HEK293T (cell line): Measurements from ENCODE around the gene RING1.

Source experiments
- CTCF ChIA-PET: fragments of 350-600 bp; formaldehyde crosslinking; extraction: SDS; loops from one replicate; lab custom pipeline; 2021; ENCODE audit warnings: antibody characterized with exemption, inconsistent platforms; lab: Yijun Ruan, JAX
- POLR2A ChIA-PET: fragments of 350-600 bp; formaldehyde crosslinking; extraction: SDS; loops from one replicate; lab custom pipeline; 2020; ENCODE audit warnings: antibody characterized with exemption, inconsistent platforms; lab: Yijun Ruan, JAX
- DNase-seq: peaks from one replicate; pipeline ENCODE4 v3.0.0; 2012; ENCODE audit warnings: mixed read lengths; ENCODE audit errors: extremely low spot score
- ARNT ChIP-seq: fragments of 450-650 bp; IDR thresholded peaks from 2 replicates; pipeline ENCODE4 v1.6.1; 2017; ENCODE audit warnings: mild to moderate bottlenecking
- BHLHE40 ChIP-seq: fragments of 450-650 bp; IDR thresholded peaks from 2 replicates; pipeline ENCODE4 v1.6.1; 2016; ENCODE audit warnings: mild to moderate bottlenecking, moderate library complexity, borderline replicate concordance
- CTBP1 ChIP-seq: fragments of 450-650 bp; IDR thresholded peaks from 2 replicates; pipeline ENCODE4 v1.6.1; 2016; ENCODE audit warnings: borderline replicate concordance
- ELF4 ChIP-seq: fragments of 450-650 bp; IDR thresholded peaks from 2 replicates; pipeline ENCODE4 v1.6.1; 2017; ENCODE audit warnings: antibody characterized with exemption
- FOXA1 ChIP-seq: fragments of 450-650 bp; IDR thresholded peaks from 2 replicates; pipeline ENCODE4 v1.6.1; 2016; ENCODE audit warnings: mild to moderate bottlenecking
- FOXK2 ChIP-seq: fragments of 450-650 bp; IDR thresholded peaks from 2 replicates; pipeline ENCODE4 v1.6.1; 2016; ENCODE audit warnings: mild to moderate bottlenecking
- FOXM1 ChIP-seq: fragments of 450-650 bp; IDR thresholded peaks from 2 replicates; pipeline ENCODE4 v1.6.1; 2017; ENCODE audit warnings: mild to moderate bottlenecking, borderline replicate concordance
- HDGF ChIP-seq: fragments of 450-650 bp; IDR thresholded peaks from 2 replicates; pipeline ENCODE4 v1.6.1; 2017; ENCODE audit warnings: antibody characterized with exemption, borderline replicate concordance
- L3MBTL2 ChIP-seq: fragments of 450-650 bp; conservative IDR thresholded peaks from 2 replicates; pipeline ENCODE4 v1.6.1; 2016; ENCODE audit warnings: mild to moderate bottlenecking
- LEF1 ChIP-seq: fragments of 450-650 bp; IDR thresholded peaks from 2 replicates; pipeline ENCODE4 v1.6.1; 2017; ENCODE audit warnings: mild to moderate bottlenecking, borderline replicate concordance
- NFRKB ChIP-seq: fragments of 450-650 bp; IDR thresholded peaks from 2 replicates; pipeline ENCODE4 v1.6.1; 2016; ENCODE audit warnings: mild to moderate bottlenecking, moderate library complexity
- PKNOX1 ChIP-seq: fragments of 450-650 bp; IDR thresholded peaks from 2 replicates; pipeline ENCODE4 v1.6.1; 2016
- SP1 ChIP-seq: fragments of 450-650 bp; IDR thresholded peaks from 2 replicates; pipeline ENCODE4 v1.6.1; 2017
- SUZ12 ChIP-seq: fragments of 450-650 bp; IDR thresholded peaks from 2 replicates; pipeline ENCODE4 v1.6.1; 2016; ENCODE audit warnings: mild to moderate bottlenecking
- TARDBP ChIP-seq: fragments of 450-650 bp; IDR thresholded peaks from 2 replicates; pipeline ENCODE4 v1.6.1; 2016
- ZNF384 ChIP-seq: fragments of 450-650 bp; IDR thresholded peaks from 2 replicates; pipeline ENCODE4 v1.6.1; 2016

Gene RING1

GRCh38 chr6:33167374-33168283, 40.7 kb upstream of the RING1 start:
- DNase-seq = no peak
- ChIA-PET POLR2A (interaction anchor here (1.2 kb wide), 1 partner anchor 41 kb away, joined by 6 read pairs; the partner anchor contains the start of gene RING1), CTCF (no interaction called here)
- no peak for TF ChIP-seq FOXM1
- TF ChIP-seq LEF1 = no peak
- TF ChIP-seq FOXK2 = no peak
- no peak for TF ChIP-seq ZNF384
- TF ChIP-seq FOXA1 = no peak
- no peak for TF ChIP-seq CTBP1

- TF ChIP-seq SP1 (no peak), TARDBP (no peak), PKNOX1 (no peak), SUZ12 (no peak), L3MBTL2 (no peak), FOXM1 (no peak), FOXK2 (no peak), FOXA1 (no peak), LEF1 (no peak), ZNF384 (no peak), HDGF (no peak), NFRKB (no peak), ELF4 (no peak), CTBP1 (no peak), BHLHE40 (no peak), ARNT (no peak)
- ChIA-PET POLR2A (no interaction called here), CTCF (no interaction called here)
- no peak for DNase-seq
These were observed 40.1 kb upstream of the RING1 start for GRCh38 chr6:33168284-33168601.

GRCh38 chr6:33168639-33169038, 39.7 kb upstream of the RING1 start:
- no peak for DNase-seq
- CTCF ChIA-PET = no interaction called here
- TF ChIP-seq HDGF (no peak), LEF1 (no peak), ZNF384 (no peak), FOXK2 (no peak), FOXA1 (no peak), TARDBP (no peak)
- POLR2A ChIA-PET = no interaction called here

GRCh38 chr6:33169291-33170175, 38.8 kb upstream of the RING1 start:
- ChIA-PET CTCF (no interaction called here), POLR2A (no interaction called here)
- no peak for TF ChIP-seq FOXA1
- no peak for TF ChIP-seq ZNF384
- TF ChIP-seq SUZ12 = no peak
- TF ChIP-seq BHLHE40 = no peak
- TF ChIP-seq NFRKB = no peak
- no peak for TF ChIP-seq SP1
- TF ChIP-seq FOXM1 = no peak
- no peak for TF ChIP-seq PKNOX1
- TF ChIP-seq TARDBP = no peak
- no peak for TF ChIP-seq ELF4
- TF ChIP-seq CTBP1 = no peak
- TF ChIP-seq ARNT = no peak
- TF ChIP-seq FOXK2 = no peak
- TF ChIP-seq HDGF = no peak
- no peak for TF ChIP-seq L3MBTL2
- no peak for TF ChIP-seq LEF1
- DNase-seq = no peak

- ChIA-PET CTCF (no interaction called here), POLR2A (interaction anchor here (0.7 kb wide), 1 partner anchor 37 kb away, joined by 3 read pairs; no protein-coding TSS in a partner anchor)
- TF ChIP-seq NFRKB = no peak
- TF ChIP-seq L3MBTL2 = no peak
- no peak for TF ChIP-seq ARNT
- no peak for DNase-seq
These were observed 37.9 kb upstream of the RING1 start for GRCh38 chr6:33170176-33171015.
